ENCODE results near the gene BNC2.

Gene BNC2

GRCh38 chr9:16869131-16869881 is 1.2 kb downstream of the BNC2 start:
- no peak for FAIRE-seq
- DNase-seq (ENCODE audit: insufficient read length, low spot score) = no peak

- FAIRE-seq (no peak), DNase-seq (ENCODE audit: insufficient read length, low spot score) (no peak)
Observed at GRCh38 chr9:16868701-16869100, 1.8 kb downstream of the BNC2 start.

- DNase-seq (ENCODE audit: insufficient read length, low spot score) (no peak), FAIRE-seq (no peak)
Observed at GRCh38 chr9:16867576-16868311, 2.7 kb downstream of the BNC2 start.

- no peak for DNase-seq (ENCODE audit: insufficient read length, low spot score)
- no peak for FAIRE-seq
Observed at GRCh38 chr9:16866587-16866986, 3.9 kb downstream of the BNC2 start.

- no peak for FAIRE-seq
- DNase-seq (ENCODE audit: insufficient read length, low spot score) = no peak
Observed at GRCh38 chr9:16864649-16865434, 5.6 kb downstream of the BNC2 start.

- FAIRE-seq = no peak
Observed at GRCh38 chr9:16848179-16848578, 22.3 kb downstream of the BNC2 start.

GRCh38 chr9:16846986-16847385 is 23.5 kb downstream of the BNC2 start:
- FAIRE-seq (no peak), DNase-seq (ENCODE audit: insufficient read length, low spot score) (no peak)

More at GRCh38 chr9:16848179-16848578, 22.3 kb downstream of the BNC2 start:
- DNase-seq (ENCODE audit: insufficient read length, low spot score) = no peak

- FAIRE-seq = no peak
- no peak for DNase-seq (ENCODE audit: insufficient read length, low spot score)
Observed at GRCh38 chr9:16846367-16846766, 24.1 kb downstream of the BNC2 start.

GRCh38 chr9:16834817-16835216 is 35.7 kb downstream of the BNC2 start:
- no peak for DNase-seq (ENCODE audit: insufficient read length, low spot score)
- no peak for FAIRE-seq

GRCh38 chr9:16833296-16833835 is 37.1 kb downstream of the BNC2 start:
- DNase-seq (ENCODE audit: insufficient read length, low spot score) (no peak), FAIRE-seq (no peak)

GRCh38 chr9:16832101-16832500 is 38.4 kb downstream of the BNC2 start:
- no peak for DNase-seq (ENCODE audit: insufficient read length, low spot score)
- no peak for FAIRE-seq

GRCh38 chr9:16830806-16831205 is 39.7 kb downstream of the BNC2 start:
- no peak for DNase-seq (ENCODE audit: insufficient read length, low spot score)
- no peak for FAIRE-seq

GRCh38 chr9:16828340-16829281 is 41.9 kb downstream of the BNC2 start:
- FAIRE-seq (no peak), DNase-seq (ENCODE audit: insufficient read length, low spot score) (no peak)

- FAIRE-seq (peak; percentile 26), DNase-seq (ENCODE audit: insufficient read length, low spot score) (peak; percentile 20)
Observed at GRCh38 chr9:16825971-16826625, 44.4 kb downstream of the BNC2 start.

- no peak for FAIRE-seq
Observed at GRCh38 chr9:16825331-16825725, 45.1 kb downstream of the BNC2 start.

GRCh38 chr9:16824545-16825330 is 45.7 kb downstream of the BNC2 start:
- FAIRE-seq = no peak
- no peak for DNase-seq (ENCODE audit: insufficient read length, low spot score)

More at GRCh38 chr9:16825331-16825725, 45.1 kb downstream of the BNC2 start:
- no peak for DNase-seq (ENCODE audit: insufficient read length, low spot score)

GRCh38 chr9:16823906-16824305 is 46.6 kb downstream of the BNC2 start:
- FAIRE-seq = no peak
- DNase-seq (ENCODE audit: insufficient read length, low spot score) = no peak

- no peak for FAIRE-seq
- DNase-seq (ENCODE audit: insufficient read length, low spot score) = no peak
Observed at GRCh38 chr9:16821344-16821743, 49.1 kb downstream of the BNC2 start.

GRCh38 chr9:16817514-16817913 is 53.0 kb downstream of the BNC2 start:
- FAIRE-seq (no peak), DNase-seq (ENCODE audit: insufficient read length, low spot score) (no peak)

Data from HTR-8/SVneo (cell line).